H9 (cell line): ENCODE data around the gene PLP2. TPM values are rescaled to one million over a fixed set of nuclear protein-coding genes. Genes with fewer than 3 reads are reported as not detected.

Source experiments
- DNase-seq: peaks from one replicate; pipeline ENCODE4 v3.0.0-alpha.2; 2017
- H2AFZ ChIP-seq: one replicate; pipeline ENCODE4 v1.6.1; 2013; ENCODE audit warnings: mild to moderate bottlenecking, low read length, control low read depth, moderate library complexity
- H2AK5ac ChIP-seq: 2 replicates; pipeline ENCODE4 v1.6.1; 2013; ENCODE audit warnings: low read length, control low read depth, mixed read lengths; ENCODE audit not compliant: insufficient read length
- H2BK120ac ChIP-seq: one replicate; pipeline ENCODE4 v1.6.1; 2013; ENCODE audit warnings: low read depth, mild to moderate bottlenecking, low read length, control low read depth, inconsistent platforms; ENCODE audit not compliant: poor library complexity, severe bottlenecking
- H2BK12ac ChIP-seq: 2 replicates; pipeline ENCODE4 v1.6.1; 2013; ENCODE audit warnings: low read length, control low read depth, mixed read lengths, low read depth; ENCODE audit not compliant: insufficient read length
- H2BK15ac ChIP-seq: 2 replicates; pipeline ENCODE4 v1.6.1; 2013; ENCODE audit warnings: low read depth, low read length, control low read depth
- H2BK20ac ChIP-seq: one replicate; pipeline ENCODE4 v1.6.1; 2013; ENCODE audit warnings: low read depth, mild to moderate bottlenecking, low read length, control low read depth, inconsistent platforms; ENCODE audit not compliant: poor library complexity, severe bottlenecking
- H2BK5ac ChIP-seq: 2 replicates; pipeline ENCODE4 v1.6.1; 2013; ENCODE audit warnings: low read length, control low read depth, mixed read lengths; ENCODE audit not compliant: insufficient read length
- H3K14ac ChIP-seq: 2 replicates; pipeline ENCODE4 v1.6.1; 2013; ENCODE audit warnings: low read length, control low read depth; ENCODE audit not compliant: insufficient read depth
- H3K18ac ChIP-seq: 2 replicates; pipeline ENCODE4 v1.6.1; 2013; ENCODE audit warnings: low read depth, mild to moderate bottlenecking, mixed read lengths, low read length, control low read depth; ENCODE audit not compliant: insufficient read length
- H3K23ac ChIP-seq: 2 replicates; pipeline ENCODE4 v1.6.1; 2013; ENCODE audit warnings: low read length, control low read depth, mixed read lengths, low read depth; ENCODE audit not compliant: insufficient read length
- H3K23me2 ChIP-seq: 2 replicates; pipeline ENCODE4 v1.6.1; 2013; ENCODE audit warnings: low read depth, mild to moderate bottlenecking, mixed read lengths, low read length, control low read depth; ENCODE audit not compliant: insufficient read length, poor library complexity, severe bottlenecking
- H3K27ac ChIP-seq: 2 replicates; pipeline ENCODE4 v1.5.1; 2013; ENCODE audit warnings: low read length, control low read depth, mixed read lengths, low read depth; ENCODE audit not compliant: insufficient read length
- H3K27me3 ChIP-seq: 2 replicates; pipeline ENCODE4 v1.6.1; 2013; ENCODE audit warnings: low read length, control low read depth, inconsistent platforms; ENCODE audit not compliant: insufficient read depth
- H3K4ac ChIP-seq: 2 replicates; pipeline ENCODE4 v1.6.1; 2013; ENCODE audit warnings: low read depth, mild to moderate bottlenecking, control low read depth, inconsistent platforms, low read length, moderate library complexity
- H3K4me1 ChIP-seq: 2 replicates; pipeline ENCODE4 v1.6.1; 2013; ENCODE audit warnings: low read length, control low read depth, inconsistent platforms; ENCODE audit not compliant: insufficient read depth
- H3K4me2 ChIP-seq: 2 replicates; pipeline ENCODE4 v1.6.1; 2013; ENCODE audit warnings: low read length, control low read depth, mixed read lengths; ENCODE audit not compliant: insufficient read length, insufficient read depth
- H3K56ac ChIP-seq: 2 replicates; pipeline ENCODE4 v1.6.1; 2013; ENCODE audit warnings: low read depth, mild to moderate bottlenecking, mixed read lengths, low read length, control low read depth; ENCODE audit not compliant: insufficient read length
- H3K79me1 ChIP-seq: 2 replicates; pipeline ENCODE4 v1.6.1; 2013; ENCODE audit warnings: low read depth, mild to moderate bottlenecking, moderate library complexity, low read length, control low read depth, inconsistent platforms; ENCODE audit not compliant: insufficient read depth, poor library complexity, severe bottlenecking
- H3K79me2 ChIP-seq: 2 replicates; pipeline ENCODE4 v1.6.1; 2013; ENCODE audit warnings: low read length, control low read depth, inconsistent platforms; ENCODE audit not compliant: insufficient read depth
- H3K9ac ChIP-seq: 2 replicates; pipeline ENCODE4 v1.6.1; 2013; ENCODE audit warnings: low read length, control low read depth, mixed read lengths; ENCODE audit not compliant: insufficient read length; ENCODE audit errors: extremely low read depth
- H3K9me3 ChIP-seq: one replicate; pipeline ENCODE4 v1.6.1; 2013; ENCODE audit warnings: low read depth, low read length, inconsistent platforms; ENCODE audit not compliant: control insufficient read depth
- H3T11ph ChIP-seq: one replicate; pipeline ENCODE4 v1.6.1; 2013; ENCODE audit warnings: mild to moderate bottlenecking, low read length, control low read depth, inconsistent platforms
- H4K20me1 ChIP-seq: one replicate; pipeline ENCODE4 v1.6.1; 2013; ENCODE audit not compliant: control insufficient read depth, insufficient read length, insufficient read depth
- H4K5ac ChIP-seq: 2 replicates; pipeline ENCODE4 v1.6.1; 2013; ENCODE audit warnings: low read depth, mild to moderate bottlenecking, mixed read lengths, low read length, control low read depth; ENCODE audit not compliant: insufficient read length
- H4K8ac ChIP-seq: replicated peaks from 2 replicates; pipeline ENCODE4 v1.6.1; 2013; ENCODE audit warnings: low read length, control low read depth, mixed read lengths, low read depth; ENCODE audit not compliant: insufficient read length
- H4K91ac ChIP-seq: 2 replicates; pipeline ENCODE4 v1.6.1; 2013; ENCODE audit warnings: low read depth, mild to moderate bottlenecking, moderate library complexity, mixed read lengths, low read length, control low read depth; ENCODE audit not compliant: insufficient read length
- H3K27ac Mint-ChIP-seq, 3 experiments: 2 replicates in 2 of 3; 3 replicates in 1 of 3; pipeline ENCODE4 v1.8.0; 2020 to 2021; ENCODE audit warnings: mixed read lengths in 3 of 3, mild to moderate bottlenecking in 1 of 3, moderate library complexity in 1 of 3
- H3K27me3 Mint-ChIP-seq: 2 replicates; pipeline ENCODE4 v1.8.0; 2021; ENCODE audit warnings: low read depth, mild to moderate bottlenecking, moderate library complexity, mixed read lengths
- H3K36me3 Mint-ChIP-seq, 3 experiments: 2 replicates in 2 of 3; 3 replicates in 1 of 3; pipeline ENCODE4 v1.8.0; 2020 to 2021; ENCODE audit warnings: low read depth in 3 of 3, mixed read lengths in 3 of 3; ENCODE audit not compliant: insufficient read depth in 1 of 3
- H3K4me1 Mint-ChIP-seq, 2 experiments: 2 replicates each; pipeline ENCODE4 v1.8.0; 2020; ENCODE audit warnings: mixed read lengths in 2 of 2
- H3K4me3 Mint-ChIP-seq, 2 experiments: 2 replicates in 1 of 2; 3 replicates in 1 of 2; pipeline ENCODE4 v1.8.0; 2020 to 2021; ENCODE audit warnings: mild to moderate bottlenecking in 2 of 2, mixed read lengths in 2 of 2, moderate library complexity in 1 of 2
- H3K9me3 Mint-ChIP-seq, 2 experiments: 2 replicates in 1 of 2; 3 replicates in 1 of 2; pipeline ENCODE4 v1.8.0; 2020; ENCODE audit warnings: mild to moderate bottlenecking in 2 of 2, mixed read lengths in 2 of 2, moderate library complexity in 1 of 2
- CTCF ChIP-seq: fragments of 200-600 bp; sonication (generic); conservative IDR thresholded peaks from 3 replicates; pipeline ENCODE4 v1.8.0; 2021; ENCODE audit warnings: antibody characterized with exemption, mild to moderate bottlenecking
- WGBS: extraction: QIAGEN DNeasy Blood & Tissue Kit; methylation state at CpG from one replicate; pipeline ENCODE4 v1.1.7; 2013; ENCODE audit warnings: missing lambda C conversion rate, low lambda C conversion rate, mixed read lengths; ENCODE audit not compliant: insufficient read length; ENCODE audit errors: extremely low coverage; 5-methylcytosine and 5-hydroxymethylcytosine counted together
- total RNA-seq: library from RNA; stranded (reverse); gene quantifications from 2 replicates; pipeline ENCODE4 v1.2.1, GENCODE V29; 2021

The PLP2 gene
- total RNA-seq, 1 experiment from 2014 or later = 11.7 TPM

- no peaks in the 10 kb centered on the region for H3K23me2 ChIP-seq
- H3K4me1 ChIP-seq = no peaks in the 10 kb centered on the region
- H2BK15ac ChIP-seq = no peak overlapping the region
- H3K79me1 ChIP-seq = no peaks in the 10 kb centered on the region
- H3K4me2 ChIP-seq = no peak overlapping the region
- no peak overlapping the region for H2BK5ac ChIP-seq
- no peak overlapping the region for H2BK120ac ChIP-seq
- TF ChIP-seq CTCF = no peak
- H4K8ac ChIP-seq = no peak overlapping the region
- no peak overlapping the region for H3K27ac ChIP-seq
- peaks cover 50% of the 10 kb centered on the region for H3K9me3 ChIP-seq
- no peak overlapping the region for H4K91ac ChIP-seq
- H3K36me3 Mint-ChIP-seq = peaks cover 0 to 12% (median 6%) of the 10 kb centered on the region in 3 experiments; a peak in 6 of 7 replicates
- no peak overlapping the region for H3T11ph ChIP-seq
- no peak overlapping the region for H3K4ac ChIP-seq
- no peaks in the 10 kb centered on the region for H3K27me3 ChIP-seq
- no peak for DNase-seq
- H3K9ac ChIP-seq = no peak overlapping the region
- H3K27ac Mint-ChIP-seq = no peak overlapping the region
- peaks cover 0 to 5% of the 10 kb centered on the region in 2 experiments; a peak in 1 of 4 replicates for H3K4me1 Mint-ChIP-seq
- H2AK5ac ChIP-seq = no peak overlapping the region
- no peak overlapping the region for H3K18ac ChIP-seq
- H2BK12ac ChIP-seq = no peak overlapping the region
- H4K5ac ChIP-seq = no peak overlapping the region
- H3K56ac ChIP-seq = no peak overlapping the region
- peaks cover 26% of the 10 kb centered on the region for H3K27me3 Mint-ChIP-seq
- H3K23ac ChIP-seq = no peak overlapping the region
- H3K14ac ChIP-seq = no peak overlapping the region
- no CpG with 5 or more reads among the region's 2 CpGs for WGBS
- H2BK20ac ChIP-seq = no peak overlapping the region
- H3K79me2 ChIP-seq = no peaks in the 10 kb centered on the region
- H3K4me3 Mint-ChIP-seq = no peak overlapping the region
- H3K9me3 Mint-ChIP-seq = peaks cover 82 to 83% of the 10 kb centered on the region in 2 experiments
- H4K20me1 ChIP-seq = no peaks in the 10 kb centered on the region
- H2AFZ ChIP-seq = no peak overlapping the region
These were observed 50.2 kb downstream of the PLP2 start for GRCh38 chrX:49221868-49222267.

Other genes with a start within 250 kb of the PLP2 start
- 62.5 and 62.6 TPM in 2 replicates for gene OTUD5, start 214.3 kb upstream of the PLP2 start, total RNA-seq
- 5.7 and 7.0 TPM in 2 replicates for gene KCND1, start 200.1 kb upstream of the PLP2 start, total RNA-seq
- gene GRIPAP1, start 169.6 kb upstream of the PLP2 start, total RNA-seq = 70.1 and 71.8 TPM in 2 replicates
- gene TFE3, start 128.5 kb upstream of the PLP2 start, total RNA-seq = 58.9 and 59.8 TPM in 2 replicates
- gene CCDC120, start 112.9 kb upstream of the PLP2 start, total RNA-seq = 14.5 and 15.7 TPM in 2 replicates
- gene PRAF2, start 97.9 kb upstream of the PLP2 start, total RNA-seq = 12.2 and 13.4 TPM in 2 replicates
- 31.5 and 35.8 TPM in 2 replicates for gene WDR45, start 92.0 kb upstream of the PLP2 start, total RNA-seq
- gene GPKOW, start 48.2 kb upstream of the PLP2 start, total RNA-seq = 15.8 and 17.1 TPM in 2 replicates
- gene MAGIX, start 9.1 kb upstream of the PLP2 start, total RNA-seq = 1.3 and 1.9 TPM in 2 replicates
- gene PRICKLE3, start 14.5 kb downstream of the PLP2 start, total RNA-seq = 9.7 and 12.2 TPM in 2 replicates
- gene SYP, start 28.3 kb downstream of the PLP2 start, total RNA-seq = 1.8 and 2.1 TPM in 2 replicates
- 0.94 and 1.4 TPM in 2 replicates for gene CACNA1F, start 61.4 kb downstream of the PLP2 start, total RNA-seq
- 12.1 and 12.2 TPM in 2 replicates for gene CCDC22, start 63.6 kb downstream of the PLP2 start, total RNA-seq
- 0.68 and 0.81 TPM in 2 replicates for gene FOXP3, start 92.8 kb downstream of the PLP2 start, total RNA-seq
- gene PPP1R3F, start 97.9 kb downstream of the PLP2 start, total RNA-seq = 6.9 and 7.3 TPM in 2 replicates
- gene GAGE10, start 131.7 kb downstream of the PLP2 start, total RNA-seq = not detected in 2 replicates
- gene GAGE12J, start 150.1 kb downstream of the PLP2 start, total RNA-seq = not detected in 2 replicates
- not detected in 2 replicates for gene GAGE13, start 159.7 kb downstream of the PLP2 start, total RNA-seq